HL-60 (cell line): ENCODE measurements around the gene HSD11B1.

Source experiments
- DNase-seq, 2 experiments: peaks; one replicate each; pipeline ENCODE4 v3.0.0-alpha.2; 2010 to 2020; ENCODE audit warnings: low read depth in 1 of 2, low spot score in 1 of 2
- H3K27ac ChIP-seq: fragments of 250-450 bp; sonication (Bioruptor Pico); replicated peaks from 2 replicates; pipeline ENCODE4 v1.5.1; 2020; ENCODE audit warnings: mild to moderate bottlenecking, moderate library complexity
- H3K27me3 ChIP-seq: fragments of 250-450 bp; sonication (Bioruptor Pico); 2 replicates; pipeline ENCODE4 v1.5.1; 2021; ENCODE audit warnings: mild to moderate bottlenecking, moderate library complexity; ENCODE audit not compliant: insufficient read depth, poor library complexity, severe bottlenecking
- H3K4me3 ChIP-seq: replicated peaks from 2 replicates; pipeline ENCODE4 v1.5.1; 2011; ENCODE audit warnings: mild to moderate bottlenecking, control low read depth, low read length; ENCODE audit not compliant: insufficient read depth
- GABPA ChIP-seq: IDR thresholded peaks from 2 replicates; pipeline ENCODE4 v1.6.1; 2012; ENCODE audit warnings: low read depth
- POLR2AphosphoS5 ChIP-seq: IDR thresholded peaks from 2 replicates; pipeline ENCODE4 v1.6.1; 2012; ENCODE audit warnings: low read depth
- REST ChIP-seq: IDR thresholded peaks from 2 replicates; pipeline ENCODE4 v1.6.1; 2012; ENCODE audit warnings: low read depth; ENCODE audit not compliant: insufficient replicate concordance
- SPI1 ChIP-seq: IDR thresholded peaks from 2 replicates; pipeline ENCODE4 v1.6.1; 2012; ENCODE audit warnings: low read depth, mild to moderate bottlenecking, borderline replicate concordance
- TF ChIP-seq, protein P1 (sequence below): IDR thresholded peaks from one replicate; pipeline ENCODE4 v1.5.1; 2011; ENCODE audit warnings: low read length, control low read depth, inconsistent platforms; ENCODE audit not compliant: insufficient read depth

The HSD11B1 gene

DNA sequence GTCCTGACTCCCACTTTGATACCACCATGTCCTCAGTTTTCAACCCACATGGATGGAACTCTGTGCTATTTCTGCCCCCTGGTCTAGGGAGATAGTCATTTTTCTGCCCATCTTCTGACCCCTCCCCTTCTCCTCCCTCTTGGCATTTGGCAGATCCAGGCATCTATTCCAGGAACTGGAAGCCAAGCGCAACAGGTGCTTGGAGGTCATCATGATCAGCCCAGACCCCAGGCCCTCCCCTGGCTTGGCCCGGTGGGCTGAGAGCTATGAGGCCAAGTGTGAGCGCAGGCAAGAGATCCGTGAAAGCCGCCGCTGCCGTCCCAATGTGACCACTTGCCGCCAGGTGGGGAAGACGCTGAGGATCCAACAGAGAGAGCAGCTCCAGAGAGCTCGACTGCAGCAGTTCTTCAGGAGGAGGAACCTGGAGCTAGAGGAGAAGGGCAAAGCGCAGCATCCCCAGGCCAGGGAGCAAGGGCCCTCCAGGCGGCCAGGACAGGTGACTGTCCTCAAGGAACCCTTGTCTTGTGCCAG, 55.2 kb downstream of the HSD11B1 start:
- TF ChIP-seq POLR2AphosphoS5 = no peak
- TF ChIP-seq, protein P1, sequence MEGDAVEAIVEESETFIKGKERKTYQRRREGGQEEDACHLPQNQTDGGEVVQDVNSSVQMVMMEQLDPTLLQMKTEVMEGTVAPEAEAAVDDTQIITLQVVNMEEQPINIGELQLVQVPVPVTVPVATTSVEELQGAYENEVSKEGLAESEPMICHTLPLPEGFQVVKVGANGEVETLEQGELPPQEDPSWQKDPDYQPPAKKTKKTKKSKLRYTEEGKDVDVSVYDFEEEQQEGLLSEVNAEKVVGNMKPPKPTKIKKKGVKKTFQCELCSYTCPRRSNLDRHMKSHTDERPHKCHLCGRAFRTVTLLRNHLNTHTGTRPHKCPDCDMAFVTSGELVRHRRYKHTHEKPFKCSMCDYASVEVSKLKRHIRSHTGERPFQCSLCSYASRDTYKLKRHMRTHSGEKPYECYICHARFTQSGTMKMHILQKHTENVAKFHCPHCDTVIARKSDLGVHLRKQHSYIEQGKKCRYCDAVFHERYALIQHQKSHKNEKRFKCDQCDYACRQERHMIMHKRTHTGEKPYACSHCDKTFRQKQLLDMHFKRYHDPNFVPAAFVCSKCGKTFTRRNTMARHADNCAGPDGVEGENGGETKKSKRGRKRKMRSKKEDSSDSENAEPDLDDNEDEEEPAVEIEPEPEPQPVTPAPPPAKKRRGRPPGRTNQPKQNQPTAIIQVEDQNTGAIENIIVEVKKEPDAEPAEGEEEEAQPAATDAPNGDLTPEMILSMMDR = no peak
- no peak for TF ChIP-seq REST
- TF ChIP-seq GABPA = no peak
- no peak for TF ChIP-seq SPI1
- no peaks in the 10 kb centered on the region for H3K27me3 ChIP-seq
- no peak for DNase-seq
- H3K4me3 ChIP-seq = no peak overlapping the region
- no peak overlapping the region for H3K27ac ChIP-seq

GRCh38 chr1:209761011-209761635, 56.5 kb downstream of the HSD11B1 start:
- H3K27me3 ChIP-seq = no peaks in the 10 kb centered on the region
- TF ChIP-seq, protein P1 = no peak
- no peak overlapping the region for H3K27ac ChIP-seq
- DNase-seq = no peak
- H3K4me3 ChIP-seq = no peak overlapping the region

- peak; percentile 86 to 90 for DNase-seq
- peak overlapping the region; percentile 43; the same call in 1 of the 2 replicates for H3K27ac ChIP-seq
- no peak overlapping the region for H3K4me3 ChIP-seq
- H3K27me3 ChIP-seq = no peaks in the 10 kb centered on the region
- peak; percentile 69 for TF ChIP-seq POLR2AphosphoS5
- TF ChIP-seq GABPA = no peak
These were observed 61.4 kb downstream of the HSD11B1 start for GRCh38 chr1:209766051-209766450.

- peak overlapping the region; percentile 81 for H3K27ac ChIP-seq
These were observed 62.5 kb downstream of the HSD11B1 start for GRCh38 chr1:209767096-209767495.

More at GRCh38 chr1:209767096-209767495, 62.5 kb downstream of the HSD11B1 start:
- H3K27me3 ChIP-seq = no peaks in the 10 kb centered on the region
- no peak for DNase-seq
- H3K4me3 ChIP-seq = no peak overlapping the region
- TF ChIP-seq POLR2AphosphoS5 = no peak
- TF ChIP-seq SPI1 = no peak
- TF ChIP-seq REST = no peak
- TF ChIP-seq GABPA = no peak
